Activated CD4-positive, alpha-beta T cell treated with anti-CD3 and anti-CD28 coated beads for 48 hours (primary cell): ENCODE data around the gene CALHM4.
"Not testable (repeated sequence)": the region's sequence is repeated elsewhere in the genome, so short reads cannot be mapped to it uniquely, and the experiment has no call there.

Source experiments
- DNase-seq: peaks from one replicate; pipeline ENCODE4 v3.0.0-alpha.2; 2020

CALHM4 gene

GRCh38 chr6:116579143-116579542 lies 25.6 kb downstream of the CALHM4 start:
- DNase-seq, result no peak

DNA sequence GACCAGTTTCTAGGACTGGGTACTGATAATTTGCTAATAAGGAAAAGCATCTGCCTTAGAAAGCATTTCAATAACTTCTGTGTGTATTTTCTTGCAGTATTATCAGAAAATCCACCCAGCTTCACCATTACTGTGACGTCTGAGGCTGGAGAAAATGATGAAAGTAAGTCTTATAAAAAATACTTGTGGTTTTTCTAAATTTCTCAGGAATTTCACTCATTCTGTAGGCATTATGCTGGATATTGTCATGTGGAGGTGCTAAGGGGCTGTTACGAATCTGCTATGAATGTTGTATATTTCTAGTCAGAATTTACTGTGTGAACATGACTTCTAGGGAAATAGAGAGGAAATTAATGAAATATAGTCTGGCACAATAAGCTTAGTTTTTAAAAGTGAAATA lies 26.6 kb downstream of the CALHM4 start:
- DNase-seq, result no peak

DNA sequence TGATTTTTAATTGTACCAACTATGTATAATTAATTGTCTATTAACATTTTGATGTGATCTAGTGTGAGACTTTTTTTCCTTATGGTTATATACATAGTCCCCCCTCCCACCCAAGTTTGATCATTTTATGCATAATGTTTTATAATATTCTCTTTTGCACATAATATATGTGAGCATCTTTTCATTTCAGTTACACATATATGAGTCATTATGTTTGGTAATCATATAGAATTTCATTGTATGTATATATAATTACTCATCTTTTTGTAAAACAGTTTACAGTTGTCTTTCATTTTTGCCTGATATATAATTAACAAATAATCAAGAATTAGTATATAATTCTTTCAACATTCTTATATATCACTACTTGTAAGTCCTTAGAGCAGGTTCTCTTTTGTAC lies 32.7 kb downstream of the CALHM4 start:
- no peak for DNase-seq

DNA sequence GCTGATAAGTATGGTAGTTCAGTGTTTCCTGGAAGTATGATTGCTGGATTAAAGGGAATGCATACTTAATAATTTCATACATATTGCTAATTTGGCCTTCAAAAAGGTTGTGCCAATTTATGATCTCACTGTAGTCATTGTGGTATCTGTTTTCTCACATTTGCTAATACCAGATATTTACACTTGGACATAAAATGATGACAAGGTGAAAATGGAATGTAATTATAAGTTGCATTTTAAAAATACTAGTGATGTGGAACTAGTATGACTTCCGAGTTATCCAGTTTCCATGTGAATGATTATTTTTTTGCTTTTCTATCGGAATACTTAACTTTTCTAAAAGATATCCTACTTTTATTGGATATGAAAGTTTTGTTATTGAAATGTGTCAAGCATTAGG lies 33.2 kb downstream of the CALHM4 start:
- no peak for DNase-seq

DNA sequence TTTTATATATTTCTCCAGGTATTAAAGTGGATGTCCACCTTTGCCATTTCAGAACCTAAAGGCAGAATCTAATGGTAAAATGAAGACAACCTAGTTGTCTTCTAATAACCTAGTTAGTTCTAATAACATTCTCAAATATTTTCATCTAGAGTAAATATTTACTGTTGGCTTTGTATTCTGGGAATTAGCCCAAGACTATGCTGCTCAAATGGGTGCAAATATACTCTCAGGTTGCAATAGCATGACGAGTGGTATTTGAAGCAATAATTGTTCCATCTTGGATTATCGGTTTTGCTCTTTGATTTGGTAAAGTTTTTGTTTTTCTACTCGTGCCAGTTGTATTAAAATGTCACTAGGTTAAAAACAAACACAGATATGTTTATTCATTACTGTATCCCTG lies 41.7 kb downstream of the CALHM4 start:
- DNase-seq, result no peak

DNA sequence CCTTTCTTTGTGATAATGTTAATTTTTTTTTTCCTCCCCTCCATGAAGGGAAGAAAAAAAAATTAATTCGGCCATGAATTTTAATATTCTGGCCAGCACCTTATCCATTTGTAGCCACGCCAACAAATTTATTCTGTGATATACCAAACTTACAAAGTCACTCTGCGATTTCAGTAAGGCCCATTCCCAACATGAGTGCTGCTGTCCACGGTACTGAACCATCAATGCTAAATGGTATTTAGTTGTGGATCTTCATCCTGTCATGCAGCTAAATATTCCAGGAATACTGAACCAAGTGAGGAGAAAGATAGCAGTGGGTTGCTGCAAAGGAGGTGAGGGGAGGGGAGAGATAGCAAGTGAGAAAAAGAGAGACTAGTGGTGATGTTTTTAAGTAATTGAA lies 43.3 kb downstream of the CALHM4 start:
- DNase-seq, result no peak

GRCh38 chr6:116603916-116604315 lies 50.4 kb downstream of the CALHM4 start:
- DNase-seq, result not testable (repeated sequence)

- not testable (repeated sequence) for DNase-seq
These were observed 51.3 kb downstream of the CALHM4 start for GRCh38 chr6:116604868-116605267.

GRCh38 chr6:116605935-116606334 lies 52.4 kb downstream of the CALHM4 start:
- no peak for DNase-seq
